Ovary (tissue), 3 donors: Measurements from ENCODE around the gene GNAI3.

ENCODE experiments used
- POLR2A ChIP-seq: fragments of 450-650 bp; IDR thresholded peaks from one replicate; pipeline ENCODE4 v1.6.1; 2017; ENCODE audit warnings: antibody characterized with exemption, mild to moderate bottlenecking, moderate library complexity
- TF ChIP-seq, protein P1 (sequence below), 3 donors: fragments of 450-650 bp in 2 of 3; fragments of 200-600 bp in 1 of 3; IDR thresholded peaks; one replicate each; pipeline versions ENCODE4 v1.5.1 to v1.8.0; 2016 to 2022; ENCODE audit warnings: antibody characterized with exemption in 3 of 3, mild to moderate bottlenecking in 1 of 3
- donor health status: DM: no; HTN: no; CAD: no.

DNA sequence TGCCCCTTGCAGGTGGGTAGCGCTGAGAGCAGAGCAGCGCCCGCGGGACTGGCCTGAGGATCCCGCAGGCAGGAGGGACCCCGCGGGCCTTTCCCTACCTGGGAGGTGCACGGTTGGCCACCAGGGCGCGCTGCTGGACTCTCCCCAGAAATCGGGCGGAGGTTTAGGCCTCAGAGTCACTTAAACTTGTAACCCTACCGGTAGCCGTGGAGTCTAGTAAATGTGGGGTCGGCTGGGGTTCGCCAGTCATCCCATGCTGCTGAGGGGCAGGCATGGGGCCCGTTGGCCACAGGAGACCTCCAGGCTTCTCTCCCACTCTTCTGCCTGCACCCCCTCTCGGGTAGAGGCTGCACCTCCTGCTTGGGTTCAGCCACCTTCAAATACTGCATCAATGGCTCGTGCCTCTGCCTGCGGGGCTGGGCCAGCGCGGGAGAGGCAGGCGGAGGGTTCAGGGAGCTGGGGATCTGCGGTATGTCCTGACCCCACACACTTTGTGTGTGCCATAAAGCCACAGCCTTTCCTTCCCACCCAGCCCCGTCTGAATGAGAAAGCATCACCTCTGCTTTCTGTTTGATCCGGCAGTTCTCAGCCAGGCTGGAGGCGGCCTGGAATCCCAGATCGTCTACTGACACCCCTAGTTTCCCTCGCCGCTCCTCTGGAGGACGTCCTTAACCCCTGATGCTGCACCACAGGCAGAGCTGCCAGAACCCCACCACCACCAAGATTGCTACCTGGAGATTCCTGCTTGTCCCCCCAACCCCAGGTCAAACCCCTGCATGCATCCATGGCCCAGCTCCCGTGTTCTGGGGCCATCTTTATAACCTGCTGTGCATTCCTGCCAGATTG lies 95.2 kb downstream of the GNAI3 start:
- TF ChIP-seq, protein P1, sequence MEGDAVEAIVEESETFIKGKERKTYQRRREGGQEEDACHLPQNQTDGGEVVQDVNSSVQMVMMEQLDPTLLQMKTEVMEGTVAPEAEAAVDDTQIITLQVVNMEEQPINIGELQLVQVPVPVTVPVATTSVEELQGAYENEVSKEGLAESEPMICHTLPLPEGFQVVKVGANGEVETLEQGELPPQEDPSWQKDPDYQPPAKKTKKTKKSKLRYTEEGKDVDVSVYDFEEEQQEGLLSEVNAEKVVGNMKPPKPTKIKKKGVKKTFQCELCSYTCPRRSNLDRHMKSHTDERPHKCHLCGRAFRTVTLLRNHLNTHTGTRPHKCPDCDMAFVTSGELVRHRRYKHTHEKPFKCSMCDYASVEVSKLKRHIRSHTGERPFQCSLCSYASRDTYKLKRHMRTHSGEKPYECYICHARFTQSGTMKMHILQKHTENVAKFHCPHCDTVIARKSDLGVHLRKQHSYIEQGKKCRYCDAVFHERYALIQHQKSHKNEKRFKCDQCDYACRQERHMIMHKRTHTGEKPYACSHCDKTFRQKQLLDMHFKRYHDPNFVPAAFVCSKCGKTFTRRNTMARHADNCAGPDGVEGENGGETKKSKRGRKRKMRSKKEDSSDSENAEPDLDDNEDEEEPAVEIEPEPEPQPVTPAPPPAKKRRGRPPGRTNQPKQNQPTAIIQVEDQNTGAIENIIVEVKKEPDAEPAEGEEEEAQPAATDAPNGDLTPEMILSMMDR (IDR thresholded peaks at IDR 0.05): peak; percentile 63 to 87 (median 71)
- TF ChIP-seq POLR2A: no peak
